Activated CD8-positive, alpha-beta T cell treated with anti-CD3 and anti-CD28 coated beads, Interleukin-2, amount 10 ng/mL, durations not matched to agents 7 days and 5 days (primary cell): ENCODE results near the gene GCC1. TPM values are rescaled to one million over a fixed set of nuclear protein-coding genes. Genes with fewer than 3 reads are reported as not detected.

Experiments used
- ATAC-seq: fragments of 150-1000 bp; cut with Tn5 transposase; one replicate; pipeline ENCODE4 v1.10.0; 2021; ENCODE audit warnings: moderate library complexity
- CTCF ChIA-PET: fragments of 350-600 bp; sonication (Branson Sonifier 250); formaldehyde crosslinking; loops from one replicate; lab custom pipeline; 2021; ENCODE audit warnings: antibody characterized with exemption; lab: Charles Lee
- POLR2A ChIA-PET: fragments of 350-600 bp; sonication (Branson Sonifier 250); formaldehyde crosslinking; loops from one replicate; lab custom pipeline; 2021; ENCODE audit warnings: antibody characterized with exemption; lab: Charles Lee
- DNase-seq: peaks from one replicate; pipeline ENCODE4 v3.0.0-alpha.2; 2020
- H3K27ac Mint-ChIP-seq: one replicate; pipeline ENCODE4 v1.8.0; 2021; ENCODE audit warnings: mild to moderate bottlenecking, mixed read lengths
- H3K27me3 Mint-ChIP-seq: one replicate; pipeline ENCODE4 v1.8.0; 2021; ENCODE audit warnings: low read depth, mixed read lengths
- H3K36me3 Mint-ChIP-seq: one replicate; pipeline ENCODE4 v1.8.0; 2021; ENCODE audit warnings: low read depth, mixed read lengths
- H3K4me1 Mint-ChIP-seq: one replicate; pipeline ENCODE4 v1.8.0; 2021; ENCODE audit warnings: low read depth, mixed read lengths
- H3K4me3 Mint-ChIP-seq: one replicate; pipeline ENCODE4 v1.8.0; 2021; ENCODE audit warnings: mild to moderate bottlenecking, mixed read lengths
- H3K9me3 Mint-ChIP-seq: one replicate; pipeline ENCODE4 v1.8.0; 2022; ENCODE audit warnings: mixed read lengths; ENCODE audit not compliant: insufficient read depth
- total RNA-seq, 2 experiments: library from RNA; stranded (reverse); gene quantifications; one replicate each; pipeline ENCODE4 v1.2.3, GENCODE V29; 2021

Gene GCC1
- total RNA-seq, 2 experiments from 2014 or later: 18.0 to 18.6 TPM

GRCh38 chr7:127535546-127536393, 49.6 kb downstream of the GCC1 start:
- no peaks in the 10 kb centered on the region for H3K9me3 Mint-ChIP-seq
- no peaks in the 10 kb centered on the region for H3K4me1 Mint-ChIP-seq
- peaks cover 29% of the 10 kb centered on the region for H3K27me3 Mint-ChIP-seq
- H3K4me3 Mint-ChIP-seq: no peak overlapping the region
- ChIA-PET CTCF (interaction anchor here (1.2 kb wide), 1 partner anchor 22 kb away, joined by 3 read pairs; no protein-coding TSS in a partner anchor), POLR2A (no interaction called here)
- ATAC-seq: no peak
- no peaks in the 10 kb centered on the region for H3K36me3 Mint-ChIP-seq
- no peak overlapping the region for H3K27ac Mint-ChIP-seq
- no peak for DNase-seq

GRCh38 chr7:127534636-127535035, 50.8 kb downstream of the GCC1 start:
- H3K9me3 Mint-ChIP-seq: no peaks in the 10 kb centered on the region
- no peaks in the 10 kb centered on the region for H3K36me3 Mint-ChIP-seq
- no peak overlapping the region for H3K4me3 Mint-ChIP-seq
- ChIA-PET POLR2A (no interaction called here), CTCF (interaction anchor here (1.2 kb wide), 1 partner anchor 21 kb away, joined by 3 read pairs; no protein-coding TSS in a partner anchor)
- no peak for ATAC-seq
- no peaks in the 10 kb centered on the region for H3K4me1 Mint-ChIP-seq
- peaks cover 33% of the 10 kb centered on the region for H3K27me3 Mint-ChIP-seq
- DNase-seq: no peak
- no peak overlapping the region for H3K27ac Mint-ChIP-seq

- no peak overlapping the region for H3K27ac Mint-ChIP-seq
- ChIA-PET POLR2A (no interaction called here), CTCF (no interaction called here)
- no peaks in the 10 kb centered on the region for H3K4me1 Mint-ChIP-seq
- no peaks in the 10 kb centered on the region for H3K36me3 Mint-ChIP-seq
- DNase-seq: no peak
- ATAC-seq: no peak
- H3K4me3 Mint-ChIP-seq: no peak overlapping the region
- peaks cover 41% of the 10 kb centered on the region for H3K27me3 Mint-ChIP-seq
- H3K9me3 Mint-ChIP-seq: no peaks in the 10 kb centered on the region
These were observed 52.7 kb downstream of the GCC1 start for GRCh38 chr7:127532736-127533135.

DNA sequence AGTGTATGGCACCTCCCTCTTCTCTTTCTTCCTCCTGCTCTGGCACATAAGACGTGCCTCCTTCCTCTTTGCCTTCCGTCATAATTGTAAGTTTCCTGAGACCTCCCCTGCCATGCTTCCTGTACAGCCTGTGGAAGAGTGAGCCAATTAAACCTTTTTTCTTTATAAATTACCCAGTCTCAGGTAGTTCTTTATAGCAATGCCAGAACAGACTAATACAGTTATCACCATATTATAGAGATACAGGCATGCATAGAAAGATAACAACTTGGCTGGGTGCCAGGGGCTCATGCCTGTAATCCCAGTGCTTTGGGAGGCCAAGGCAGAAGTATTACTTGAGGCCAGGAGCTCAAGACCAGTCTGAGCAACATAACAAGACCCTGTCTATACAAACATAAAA, 53.2 kb downstream of the GCC1 start:
- CTCF ChIA-PET: no interaction called here
- no peak for DNase-seq
- POLR2A ChIA-PET: no interaction called here
- H3K27me3 Mint-ChIP-seq: peaks cover 36% of the 10 kb centered on the region
- no peaks in the 10 kb centered on the region for H3K36me3 Mint-ChIP-seq
- H3K27ac Mint-ChIP-seq: no peak overlapping the region
- no peak overlapping the region for H3K4me3 Mint-ChIP-seq
- no peaks in the 10 kb centered on the region for H3K9me3 Mint-ChIP-seq
- H3K4me1 Mint-ChIP-seq: no peaks in the 10 kb centered on the region
- no peak for ATAC-seq

Other genes with a start within 250 kb of the GCC1 start
- 10 to 100 TPM; 40.7 to 43.2 TPM for gene ZNF800, start 192.9 kb downstream of the GCC1 start, total RNA-seq
- 100 to 1,000 TPM; 136 to 138 TPM for gene ARF5, start 2.8 kb upstream of the GCC1 start, total RNA-seq
- 1 to 10 TPM in 1 of 2 experiments, under 1 TPM in 1; 0.70 to 1.1 TPM for gene FSCN3, start 8.1 kb upstream of the GCC1 start, total RNA-seq
- not detected for gene PAX4, start 32.5 kb upstream of the GCC1 start, total RNA-seq
- 100 to 1,000 TPM; 169 to 174 TPM for gene SND1, start 66.6 kb upstream of the GCC1 start, total RNA-seq